Measurements from ENCODE around the gene ARHGAP32. TPM values are rescaled to one million over a fixed set of nuclear protein-coding genes. Genes with fewer than 3 reads are reported as not detected.

The ARHGAP32 gene
- total and polyA plus RNA-seq, 8 donors: 15.2 to 19.8 (median 17.1) TPM

DNA sequence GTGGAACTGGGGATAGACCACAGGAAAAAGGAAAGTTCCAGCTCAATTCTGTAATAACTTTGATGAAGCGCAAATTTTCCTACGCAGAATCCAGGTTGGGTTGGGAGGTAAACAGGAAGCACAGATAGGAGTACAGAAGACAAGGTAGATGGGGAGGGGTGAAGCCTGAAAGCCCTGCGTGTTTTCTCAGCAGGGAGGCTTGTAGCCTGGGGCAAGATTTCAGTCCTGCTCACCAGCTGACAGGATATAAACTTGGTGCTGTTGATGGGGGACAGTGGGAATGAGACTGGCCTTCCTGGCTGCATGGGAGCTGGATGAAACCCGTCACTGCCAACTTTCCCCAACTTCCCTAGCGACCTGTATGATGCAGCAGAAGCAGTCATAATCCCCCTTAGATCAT lies 114.9 kb downstream of the ARHGAP32 start:
- DNase-seq (no peak), ATAC-seq (no peak)
- Histone ChIP-seq H3K27ac (no peak overlapping the region), H3K27me3 (no peaks in the 10 kb centered on the region), H3K36me3 (no peaks in the 10 kb centered on the region), H3K4me3 (no peak overlapping the region), H3K4me1 (no peaks in the 10 kb centered on the region), H3K9me3 (peaks cover 0 to 15% of the 10 kb centered on the region in 2 donors)
- intact Hi-C loops (cut with DNase I): no loop called here
- TF ChIP-seq CTCF (IDR thresholded peaks at IDR 0.05): no peak

DNA sequence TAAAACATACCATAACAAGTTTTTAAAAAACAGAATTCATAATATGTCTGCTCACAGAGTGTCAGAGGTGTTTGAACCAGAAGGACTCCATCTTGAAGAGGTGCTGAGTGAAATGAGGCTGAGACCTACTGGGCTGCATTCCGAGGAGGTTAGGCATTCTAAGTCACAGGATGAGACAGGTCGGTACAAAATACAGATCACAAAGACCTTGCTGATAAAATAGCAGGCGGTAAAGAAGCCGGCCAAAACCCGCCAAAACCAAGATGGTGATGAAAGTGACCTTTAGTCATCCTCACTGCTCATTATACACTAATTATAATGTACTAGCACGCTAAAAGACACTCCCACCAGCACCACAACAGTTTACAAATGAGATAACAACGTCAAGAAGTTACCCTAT lies 116.4 kb downstream of the ARHGAP32 start:
- H3K4me1 ChIP-seq: no peaks in the 10 kb centered on the region
- TF ChIP-seq CTCF (IDR thresholded peaks at IDR 0.05): no peak
- peaks cover 0 to 14% of the 10 kb centered on the region in 2 donors for H3K9me3 ChIP-seq
- no peak overlapping the region for H3K27ac ChIP-seq
- no peaks in the 10 kb centered on the region for H3K27me3 ChIP-seq
- no peak for ATAC-seq
- H3K4me3 ChIP-seq: no peak overlapping the region
- intact Hi-C loops (cut with DNase I): no loop called here
- no peaks in the 10 kb centered on the region for H3K36me3 ChIP-seq
- DNase-seq: no peak

DNA sequence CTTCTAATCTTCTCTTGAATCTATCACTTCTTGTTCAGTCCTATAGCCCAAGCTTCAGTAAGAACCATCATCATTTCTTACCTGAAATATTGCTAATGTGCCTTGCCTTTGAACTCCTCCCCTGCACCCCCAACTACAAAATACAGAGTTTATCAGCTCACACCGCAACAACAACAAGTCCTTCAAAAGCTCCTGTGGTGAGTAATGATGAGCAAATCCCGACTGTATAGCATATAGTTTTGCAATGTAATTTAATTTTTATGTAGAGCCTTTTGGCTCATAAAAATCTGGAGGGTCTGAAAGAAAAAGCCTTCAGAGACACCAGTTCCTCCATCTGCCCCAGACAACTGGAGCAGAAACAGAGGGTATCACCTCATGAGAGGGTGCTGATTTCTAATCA lies 124.7 kb downstream of the ARHGAP32 start:
- no peaks in the 10 kb centered on the region for H3K27me3 ChIP-seq
- no peaks in the 10 kb centered on the region for H3K9me3 ChIP-seq
- no peak for TF ChIP-seq CTCF (IDR thresholded peaks at IDR 0.05)
- peaks cover 0 to 6% of the 10 kb centered on the region in 2 donors for H3K36me3 ChIP-seq
- H3K27ac ChIP-seq: no peak overlapping the region
- no peaks in the 10 kb centered on the region for H3K4me1 ChIP-seq
- no peak for ATAC-seq
- DNase-seq: no peak
- intact Hi-C loops (cut with DNase I): no loop called here
- no peak overlapping the region for H3K4me3 ChIP-seq

DNA sequence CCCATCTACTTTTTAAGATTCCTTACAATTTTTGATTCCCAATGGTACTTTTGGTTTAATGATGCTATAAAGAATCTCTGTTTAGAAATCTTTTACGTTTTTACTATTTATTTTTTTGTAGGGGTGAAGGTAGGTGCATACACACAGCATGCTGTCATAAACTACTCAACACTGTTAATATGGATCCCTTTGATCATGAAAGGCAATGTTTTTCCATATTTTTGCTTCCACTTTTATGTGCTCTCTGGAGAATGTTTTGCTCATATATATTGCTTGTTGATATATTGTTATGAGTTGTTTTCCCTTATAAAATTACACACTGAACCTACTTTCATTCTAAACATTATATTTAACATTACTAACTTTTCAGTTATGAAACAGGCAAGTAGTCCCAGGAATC lies 125.9 kb downstream of the ARHGAP32 start:
- no peak for DNase-seq
- no peaks in the 10 kb centered on the region for H3K9me3 ChIP-seq
- H3K27ac ChIP-seq: no peak overlapping the region
- ATAC-seq: no peak
- no peaks in the 10 kb centered on the region for H3K27me3 ChIP-seq
- intact Hi-C loops (cut with DNase I): no loop called here
- H3K4me1 ChIP-seq: no peaks in the 10 kb centered on the region
- no peak overlapping the region for H3K4me3 ChIP-seq
- H3K36me3 ChIP-seq: peaks cover 0 to 6% of the 10 kb centered on the region in 2 donors
- no peak for TF ChIP-seq CTCF (IDR thresholded peaks at IDR 0.05)

GRCh38 chr11:129063118-129063517 lies 129.0 kb downstream of the ARHGAP32 start:
- TF ChIP-seq CTCF (IDR thresholded peaks at IDR 0.05): no peak
- no peaks in the 10 kb centered on the region for H3K27me3 ChIP-seq
- no peaks in the 10 kb centered on the region for H3K9me3 ChIP-seq
- H3K36me3 ChIP-seq: peaks cover 0 to 6% of the 10 kb centered on the region in 2 donors
- intact Hi-C loops (cut with DNase I): no loop called here
- no peak overlapping the region for H3K27ac ChIP-seq
- no peaks in the 10 kb centered on the region for H3K4me1 ChIP-seq
- no peak overlapping the region for H3K4me3 ChIP-seq
- ATAC-seq: no peak
- no peak for DNase-seq
